RWPE2 (cell line): ENCODE measurements around the gene DIDO1.

Source experiments
- ATAC-seq: fragments of 200-7000 bp; cut with Tn5 transposase; 3 replicates; pipeline ENCODE4 v1.9.1; 2021; ENCODE audit warnings: low read depth
- DNase-seq: peaks from one replicate; pipeline ENCODE4 v3.0.0-alpha.2; 2020; ENCODE audit warnings: low spot score
- H3K27ac ChIP-seq: fragments of 450-650 bp; 2 replicates; pipeline ENCODE4 v1.5.1; 2017; ENCODE audit warnings: mild to moderate bottlenecking; ENCODE audit not compliant: poor library complexity, severe bottlenecking
- H3K27me3 ChIP-seq: fragments of 250-450 bp; sonication (Bioruptor Pico); 2 replicates; pipeline ENCODE4 v1.5.1; 2021; ENCODE audit warnings: mild to moderate bottlenecking, moderate library complexity; ENCODE audit not compliant: insufficient read depth, poor library complexity, severe bottlenecking
- H3K36me3 ChIP-seq: fragments of 250-450 bp; sonication (Bioruptor Pico); 2 replicates; pipeline ENCODE4 v1.5.1; 2020; ENCODE audit warnings: low read depth, mild to moderate bottlenecking, moderate library complexity
- H3K4me1 ChIP-seq: fragments of 250-450 bp; sonication (Bioruptor Pico); 2 replicates; pipeline ENCODE4 v1.5.1; 2021; ENCODE audit warnings: mild to moderate bottlenecking, moderate library complexity; ENCODE audit not compliant: insufficient read depth, poor library complexity, severe bottlenecking
- H3K4me3 ChIP-seq: fragments of 250-450 bp; sonication (Bioruptor Pico); 2 replicates; pipeline ENCODE4 v1.5.1; 2021; ENCODE audit warnings: mild to moderate bottlenecking, moderate library complexity; ENCODE audit not compliant: severe bottlenecking
- H3K9me3 ChIP-seq: fragments of 250-450 bp; sonication (Bioruptor Pico); 2 replicates; pipeline ENCODE4 v1.5.1; 2021; ENCODE audit warnings: mild to moderate bottlenecking, moderate library complexity; ENCODE audit not compliant: severe bottlenecking
- TF ChIP-seq, protein P1 (sequence below): fragments of 450-650 bp; IDR thresholded peaks from one replicate; pipeline ENCODE4 v1.5.1; 2017; ENCODE audit warnings: mild to moderate bottlenecking, moderate library complexity; ENCODE audit not compliant: poor library complexity, severe bottlenecking

The DIDO1 gene

DNA sequence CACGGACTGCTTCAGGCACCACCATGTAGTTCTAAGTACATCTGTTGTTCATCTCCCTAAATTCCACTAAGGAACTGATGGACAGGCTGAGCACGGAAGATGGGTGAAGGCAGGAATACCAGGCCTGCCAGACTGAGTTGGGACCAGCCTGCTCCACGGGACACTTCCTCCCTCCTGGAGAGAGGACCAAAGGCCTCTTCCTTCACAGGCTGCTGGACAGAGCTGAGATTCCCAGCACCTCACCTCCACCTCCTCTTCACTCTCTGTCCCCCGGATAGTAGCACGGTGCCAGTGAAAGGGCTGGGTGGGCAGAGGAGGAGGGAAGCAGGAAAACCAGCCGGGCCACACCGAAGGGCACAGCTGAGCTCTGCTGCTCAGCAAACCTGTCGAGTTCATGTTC is 41.7 kb downstream of the DIDO1 start:
- H3K27me3 ChIP-seq: no peaks in the 10 kb centered on the region
- no peak for DNase-seq
- H3K4me3 ChIP-seq: no peak overlapping the region
- no peaks in the 10 kb centered on the region for H3K9me3 ChIP-seq
- TF ChIP-seq, protein P1, sequence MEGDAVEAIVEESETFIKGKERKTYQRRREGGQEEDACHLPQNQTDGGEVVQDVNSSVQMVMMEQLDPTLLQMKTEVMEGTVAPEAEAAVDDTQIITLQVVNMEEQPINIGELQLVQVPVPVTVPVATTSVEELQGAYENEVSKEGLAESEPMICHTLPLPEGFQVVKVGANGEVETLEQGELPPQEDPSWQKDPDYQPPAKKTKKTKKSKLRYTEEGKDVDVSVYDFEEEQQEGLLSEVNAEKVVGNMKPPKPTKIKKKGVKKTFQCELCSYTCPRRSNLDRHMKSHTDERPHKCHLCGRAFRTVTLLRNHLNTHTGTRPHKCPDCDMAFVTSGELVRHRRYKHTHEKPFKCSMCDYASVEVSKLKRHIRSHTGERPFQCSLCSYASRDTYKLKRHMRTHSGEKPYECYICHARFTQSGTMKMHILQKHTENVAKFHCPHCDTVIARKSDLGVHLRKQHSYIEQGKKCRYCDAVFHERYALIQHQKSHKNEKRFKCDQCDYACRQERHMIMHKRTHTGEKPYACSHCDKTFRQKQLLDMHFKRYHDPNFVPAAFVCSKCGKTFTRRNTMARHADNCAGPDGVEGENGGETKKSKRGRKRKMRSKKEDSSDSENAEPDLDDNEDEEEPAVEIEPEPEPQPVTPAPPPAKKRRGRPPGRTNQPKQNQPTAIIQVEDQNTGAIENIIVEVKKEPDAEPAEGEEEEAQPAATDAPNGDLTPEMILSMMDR: no peak
- peaks cover 30% of the 10 kb centered on the region for H3K36me3 ChIP-seq
- no peak overlapping the region for H3K27ac ChIP-seq
- ATAC-seq: no peak
- peaks cover 11% of the 10 kb centered on the region for H3K4me1 ChIP-seq

DNA sequence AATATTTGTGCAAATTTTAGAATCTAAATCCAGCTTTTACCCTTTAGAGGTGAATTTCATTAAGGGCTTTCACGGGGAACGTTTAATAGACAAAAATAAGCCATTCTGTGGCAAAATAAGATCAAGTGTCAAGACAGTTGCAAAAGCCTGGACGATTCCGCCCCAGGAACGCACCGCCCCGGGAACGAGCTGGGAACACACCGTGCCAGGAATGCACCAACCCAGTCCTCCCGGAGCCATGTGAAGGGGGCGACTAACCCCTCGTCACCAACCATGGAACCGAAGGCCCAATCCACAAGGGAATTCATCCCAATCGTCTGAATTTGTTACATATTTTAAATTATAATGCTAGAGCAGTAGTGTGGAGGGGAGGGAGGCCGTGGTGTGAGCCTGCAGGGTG is 43.9 kb downstream of the DIDO1 start:
- TF ChIP-seq, protein P1: no peak
- peaks cover 4% of the 10 kb centered on the region for H3K4me1 ChIP-seq
- peaks cover 14% of the 10 kb centered on the region for H3K36me3 ChIP-seq
- no peaks in the 10 kb centered on the region for H3K9me3 ChIP-seq
- no peak overlapping the region for H3K27ac ChIP-seq
- no peaks in the 10 kb centered on the region for H3K27me3 ChIP-seq
- DNase-seq (no peak), ATAC-seq (no peak)
- H3K4me3 ChIP-seq: no peak overlapping the region

DNA sequence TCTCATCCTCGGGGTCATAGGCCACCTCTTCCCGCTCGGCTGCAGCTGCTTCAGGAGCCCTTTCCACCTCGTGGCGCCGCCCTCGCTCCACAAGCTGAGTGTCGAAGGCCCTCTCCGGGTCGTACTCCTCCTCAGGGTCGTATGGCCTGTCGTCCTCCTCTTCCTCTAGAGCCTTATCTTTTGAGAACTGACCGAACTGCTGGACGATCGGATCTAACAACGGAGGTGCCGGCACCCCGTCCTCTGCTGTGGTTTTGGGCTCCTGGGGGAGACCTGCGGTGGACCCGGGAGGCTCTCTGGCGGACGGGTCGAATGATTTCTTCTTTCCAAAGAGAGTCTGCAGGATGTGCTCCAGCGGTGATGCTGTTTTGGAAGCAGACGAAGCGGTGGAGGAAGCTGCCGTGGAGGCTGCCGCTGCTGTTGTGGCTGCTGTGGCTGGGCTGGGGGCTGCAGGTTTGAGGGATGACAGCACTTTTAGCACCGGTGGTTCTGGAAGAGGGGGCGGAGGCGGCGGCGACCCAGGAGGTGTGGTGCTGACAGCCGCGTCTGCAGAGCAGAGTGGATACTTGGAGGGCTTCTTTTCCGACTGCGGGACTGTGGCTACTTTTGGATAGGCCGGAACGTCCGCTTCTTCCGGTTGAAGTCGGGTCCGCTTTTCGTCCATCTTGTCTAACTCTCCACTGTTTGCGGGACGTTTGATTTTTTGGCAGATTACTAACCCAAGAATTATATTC is 44.5 kb downstream of the DIDO1 start:
- TF ChIP-seq, protein P1: no peak
- Histone ChIP-seq H3K4me3 (no peak overlapping the region), H3K27me3 (no peaks in the 10 kb centered on the region), H3K27ac (no peak overlapping the region), H3K36me3 (peaks cover 8% of the 10 kb centered on the region), H3K4me1 (no peaks in the 10 kb centered on the region), H3K9me3 (no peaks in the 10 kb centered on the region)
- DNase-seq (no peak), ATAC-seq (no peak)

DNA sequence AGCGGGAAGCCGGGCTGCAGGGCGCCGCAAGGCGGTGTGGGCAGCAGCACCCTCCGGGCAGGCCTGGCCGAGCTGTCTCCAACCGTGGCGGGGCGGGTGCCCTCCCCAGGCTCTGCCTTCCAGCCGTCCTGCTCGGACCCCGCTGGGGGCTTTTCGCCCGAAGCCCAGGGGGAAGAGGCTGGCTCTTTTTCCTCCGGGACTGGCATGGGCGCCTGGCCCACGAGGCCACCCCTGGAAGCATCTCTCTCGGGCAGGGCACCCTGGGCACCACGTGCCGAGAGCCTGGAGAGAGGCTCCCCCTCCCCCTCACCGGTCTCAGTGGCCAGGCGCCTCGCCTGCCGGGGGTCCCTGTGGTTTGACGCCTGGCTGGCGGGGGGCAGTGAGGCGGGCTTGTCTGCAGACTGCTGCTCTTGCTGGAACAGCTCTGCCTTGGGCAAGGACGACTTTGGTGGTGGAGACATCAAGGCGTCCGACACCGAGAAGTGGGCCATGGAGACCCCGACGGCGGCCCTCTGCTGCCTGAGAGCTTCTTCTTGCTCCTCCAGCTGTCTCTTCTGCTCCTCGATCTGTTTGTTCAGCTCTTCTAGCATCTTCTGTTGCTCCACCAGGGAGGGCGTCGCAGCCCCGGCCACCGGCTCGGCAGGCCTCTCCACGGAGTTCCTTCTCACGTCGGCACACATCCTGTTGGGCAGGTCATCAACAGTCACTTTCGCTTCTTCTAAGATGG is 45.2 kb downstream of the DIDO1 start:
- H3K27me3 ChIP-seq: no peaks in the 10 kb centered on the region
- TF ChIP-seq, protein P1: no peak
- 0 out of 2 replicates have a peak, but pooled peaks cover 4% of the 10 kb centered on the region for H3K36me3 ChIP-seq
- no peak overlapping the region for H3K27ac ChIP-seq
- H3K9me3 ChIP-seq: no peaks in the 10 kb centered on the region
- no peak overlapping the region for H3K4me3 ChIP-seq
- peaks cover under 1% of the 10 kb centered on the region for H3K4me1 ChIP-seq
- DNase-seq: peak; percentile 87
- no peak for ATAC-seq
